Measurements from ENCODE around the gene RNF19B.

The RNF19B gene

DNA sequence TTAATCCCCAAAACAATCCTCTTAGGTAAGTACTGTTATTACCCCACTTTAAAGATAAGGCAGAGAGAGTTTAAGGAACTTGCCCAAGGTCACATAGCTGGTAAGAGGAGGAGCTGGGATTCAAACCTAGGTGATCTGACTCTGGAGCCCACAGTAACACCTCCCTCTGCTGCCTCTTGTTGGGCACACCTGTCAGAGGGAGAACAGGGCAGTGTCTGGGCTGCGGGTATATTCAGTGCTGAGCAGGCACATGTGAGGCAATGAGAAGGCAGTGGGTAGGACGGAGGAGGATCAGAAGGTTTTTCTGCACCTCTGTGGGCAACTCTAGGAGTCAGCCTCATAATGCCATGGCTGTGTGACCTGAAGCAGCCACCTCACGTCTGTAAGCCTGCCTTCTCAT, 76.5 kb downstream of the RNF19B start:
- no peak for DNase-seq (ENCODE audit: low spot score)

DNA sequence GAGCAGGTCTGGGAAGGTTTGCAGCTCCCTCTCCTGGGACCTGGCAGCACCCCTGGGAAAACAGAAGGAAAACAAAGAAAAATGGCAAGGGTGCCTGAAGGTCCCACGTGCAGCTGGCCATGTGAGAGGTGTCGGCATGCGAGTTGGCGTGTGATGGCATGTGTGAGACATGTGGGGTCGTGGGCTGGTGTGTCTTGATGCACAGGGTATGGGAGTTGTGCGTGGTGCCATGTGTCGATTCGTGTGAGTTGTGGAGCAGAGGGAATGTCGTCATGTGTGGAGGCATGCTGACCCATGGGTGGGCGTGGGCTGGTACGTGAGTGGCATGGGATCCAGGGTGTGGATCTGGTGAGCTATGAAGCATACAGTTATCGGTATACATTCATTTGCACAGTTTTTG, 77.0 kb downstream of the RNF19B start:
- no peak for DNase-seq (ENCODE audit: low spot score)

DNA sequence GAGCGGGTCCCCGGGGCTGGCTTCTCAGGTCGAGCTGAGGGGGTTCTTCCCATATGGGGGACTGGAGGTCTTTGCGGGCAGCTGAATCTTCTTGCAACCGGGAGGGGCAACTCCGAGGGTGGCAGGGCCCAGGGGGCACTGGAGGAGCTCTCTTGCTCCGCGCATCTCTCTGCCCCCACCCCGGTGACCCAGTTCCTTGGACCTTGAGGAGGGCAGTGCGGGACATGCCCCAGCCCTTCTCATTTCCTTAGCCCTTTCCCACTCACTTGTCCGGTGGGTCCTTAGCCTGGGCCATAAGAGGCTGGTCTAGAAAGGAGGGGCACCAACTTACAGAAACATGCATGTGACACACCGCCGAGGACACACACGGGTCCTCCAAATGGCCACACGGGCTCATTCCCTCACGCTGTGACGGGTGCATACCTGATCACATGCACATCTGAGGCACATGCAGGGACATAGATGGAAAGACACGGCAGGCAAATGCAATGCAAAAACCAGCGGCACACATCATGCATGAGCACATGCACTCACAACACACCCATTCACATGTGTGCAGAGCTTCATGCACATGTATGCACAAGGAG, 77.7 kb downstream of the RNF19B start:
- no peak for DNase-seq (ENCODE audit: low spot score)
